Lower leg skin (tissue), 4 donors: ENCODE measurements around the gene EMC9. TPM values are rescaled to one million over a fixed set of nuclear protein-coding genes. Genes with fewer than 3 reads are reported as not detected.

Source experiments
- DNase-seq, 2 donors: peaks; one replicate each; pipeline ENCODE4 v3.0.0-alpha.2; 2019; ENCODE audit warnings: low spot score in 2 of 2
- H3K4me3 ChIP-seq: fragments of 200-600 bp; sonication (generic); 2 replicates; pipeline ENCODE4 v1.5.1; 2017; ENCODE audit warnings: mild to moderate bottlenecking, low read depth; ENCODE audit not compliant: poor library complexity, severe bottlenecking
- POLR2A ChIP-seq, 2 donors: fragments of 450-650 bp; IDR thresholded peaks; one replicate each; pipeline ENCODE4 v1.6.1; 2016 to 2017; ENCODE audit warnings: antibody characterized with exemption in 2 of 2, mild to moderate bottlenecking in 1 of 2, moderate library complexity in 1 of 2
- WGBS, 2 donors: methylation state at CpG; one replicate each; pipeline ENCODE4 v1.1.5; 2018; 5-methylcytosine and 5-hydroxymethylcytosine counted together
- intact Hi-C: fragments of 100-400 bp; cut with DNase I; formaldehyde crosslinking; loops from one replicate; pipeline ENCODE4 v1.15.0; 2023; ENCODE audit warnings: low total_unique reads
- total RNA-seq, 4 donors: library from RNA; depleted of rRNA; stranded (reverse); fragments of >200 nt; gene quantifications; one replicate each; pipeline ENCODE4 v1.1.0, GENCODE V29; 2016
- TF ChIP-seq, protein P1 (sequence below), 3 donors: fragments of 450-650 bp; IDR thresholded peaks; one replicate each; pipeline ENCODE4 v1.5.1; 2016; ENCODE audit warnings: antibody characterized with exemption in 3 of 3, mild to moderate bottlenecking in 3 of 3, moderate library complexity in 2 of 3

The EMC9 gene
- total RNA-seq, 4 donors from 2014 or later: 13.3 to 21.8 (median 20.6) TPM

DNA sequence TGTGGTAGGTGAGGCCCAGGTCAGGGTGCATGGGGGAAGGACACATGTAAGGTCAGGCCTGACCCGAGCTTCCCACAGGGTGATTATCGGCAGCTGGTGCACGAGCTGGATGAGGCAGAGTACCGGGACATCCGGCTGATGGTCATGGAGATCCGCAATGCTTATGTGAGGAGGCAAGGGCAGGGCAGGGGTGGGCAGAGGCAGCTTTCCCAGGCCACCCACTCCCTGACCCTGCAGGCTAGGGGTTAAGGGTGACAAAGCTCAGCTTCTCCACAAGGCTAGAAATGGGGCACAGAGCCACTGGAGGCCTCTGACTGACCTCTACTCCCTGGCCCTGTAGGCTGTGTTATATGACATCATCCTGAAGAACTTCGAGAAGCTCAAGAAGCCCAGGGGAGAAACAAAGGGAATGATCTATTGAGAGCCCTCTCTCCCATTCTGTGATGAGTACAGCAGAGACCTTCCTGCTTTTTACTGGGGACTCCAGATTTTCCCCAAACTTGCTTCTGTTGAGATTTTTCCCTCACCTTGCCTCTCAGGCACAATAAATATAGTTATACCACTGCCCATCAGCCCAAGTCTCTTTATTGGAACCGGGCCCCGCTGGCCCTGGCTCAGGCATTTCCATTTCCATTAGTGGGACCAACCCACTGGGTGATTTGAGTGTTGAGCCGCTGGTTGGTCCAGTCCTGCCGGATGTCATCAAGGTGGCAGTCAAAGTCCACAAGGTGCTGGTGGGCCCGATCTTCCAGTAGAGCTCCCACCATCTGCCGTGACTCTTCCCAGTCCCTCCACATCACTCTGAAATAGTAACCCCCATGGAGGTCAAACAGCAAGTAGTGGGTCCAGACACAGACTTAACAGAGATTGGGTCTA is 2.8 kb downstream of the EMC9 start:
- WGBS, 2 donors: 82 to 87% methylated on average over 13 of the region's 13 CpGs
- DNase-seq: peak in 1 of 2 donors; percentile 83
- H3K4me3 ChIP-seq: no peak overlapping the region
- TF ChIP-seq, protein P1, sequence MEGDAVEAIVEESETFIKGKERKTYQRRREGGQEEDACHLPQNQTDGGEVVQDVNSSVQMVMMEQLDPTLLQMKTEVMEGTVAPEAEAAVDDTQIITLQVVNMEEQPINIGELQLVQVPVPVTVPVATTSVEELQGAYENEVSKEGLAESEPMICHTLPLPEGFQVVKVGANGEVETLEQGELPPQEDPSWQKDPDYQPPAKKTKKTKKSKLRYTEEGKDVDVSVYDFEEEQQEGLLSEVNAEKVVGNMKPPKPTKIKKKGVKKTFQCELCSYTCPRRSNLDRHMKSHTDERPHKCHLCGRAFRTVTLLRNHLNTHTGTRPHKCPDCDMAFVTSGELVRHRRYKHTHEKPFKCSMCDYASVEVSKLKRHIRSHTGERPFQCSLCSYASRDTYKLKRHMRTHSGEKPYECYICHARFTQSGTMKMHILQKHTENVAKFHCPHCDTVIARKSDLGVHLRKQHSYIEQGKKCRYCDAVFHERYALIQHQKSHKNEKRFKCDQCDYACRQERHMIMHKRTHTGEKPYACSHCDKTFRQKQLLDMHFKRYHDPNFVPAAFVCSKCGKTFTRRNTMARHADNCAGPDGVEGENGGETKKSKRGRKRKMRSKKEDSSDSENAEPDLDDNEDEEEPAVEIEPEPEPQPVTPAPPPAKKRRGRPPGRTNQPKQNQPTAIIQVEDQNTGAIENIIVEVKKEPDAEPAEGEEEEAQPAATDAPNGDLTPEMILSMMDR (IDR thresholded peaks at IDR 0.05): no peak
- no peak for TF ChIP-seq POLR2A (IDR thresholded peaks at IDR 0.05)
- intact Hi-C loops: no loop called here

DNA sequence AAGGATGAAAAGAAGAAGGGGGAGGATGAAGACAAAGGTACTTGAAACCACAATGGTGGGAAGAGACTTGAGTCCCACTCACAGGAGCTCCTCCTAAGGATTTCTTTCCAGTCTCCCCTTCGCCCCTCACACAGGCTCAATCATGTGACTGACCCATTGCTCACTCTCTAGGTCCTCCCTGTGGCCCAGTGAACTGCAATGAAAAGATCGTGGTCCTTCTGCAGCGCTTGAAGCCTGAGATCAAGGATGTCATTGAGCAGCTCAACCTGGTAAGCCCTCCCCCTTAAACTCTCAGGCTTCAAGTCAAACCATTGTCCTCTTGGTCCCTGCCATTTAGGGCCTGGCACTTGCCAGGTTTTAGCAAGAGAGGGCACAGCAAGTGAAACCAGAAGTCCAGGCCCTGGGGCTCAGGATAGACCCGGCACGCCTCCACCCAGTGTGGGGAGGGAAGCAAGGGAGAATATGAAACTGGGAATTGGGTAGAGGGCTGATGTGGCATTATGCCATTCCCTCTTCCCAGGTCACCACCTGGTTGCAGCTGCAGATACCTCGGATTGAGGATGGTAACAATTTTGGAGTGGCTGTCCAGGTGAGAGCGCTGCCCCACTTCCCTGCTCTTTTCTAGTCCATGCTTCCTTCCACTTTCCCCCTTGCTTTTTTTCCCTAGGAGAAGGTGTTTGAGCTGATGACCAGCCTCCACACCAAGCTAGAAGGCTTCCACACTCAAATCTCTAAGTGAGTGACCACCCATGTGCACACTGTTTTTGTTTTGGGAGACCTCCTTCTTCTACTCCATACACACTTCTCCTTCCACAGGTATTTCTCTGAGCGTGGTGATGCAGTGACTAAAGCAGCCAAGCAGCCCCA is 3.6 kb downstream of the EMC9 start:
- TF ChIP-seq, protein P1 (IDR thresholded peaks at IDR 0.05): no peak
- TF ChIP-seq POLR2A (IDR thresholded peaks at IDR 0.05): no peak
- H3K4me3 ChIP-seq: no peak overlapping the region
- 86 to 87% methylated on average over 8 of the region's 8 CpGs for WGBS, 2 donors
- no peak for DNase-seq
- intact Hi-C loops: no loop called here

DNA sequence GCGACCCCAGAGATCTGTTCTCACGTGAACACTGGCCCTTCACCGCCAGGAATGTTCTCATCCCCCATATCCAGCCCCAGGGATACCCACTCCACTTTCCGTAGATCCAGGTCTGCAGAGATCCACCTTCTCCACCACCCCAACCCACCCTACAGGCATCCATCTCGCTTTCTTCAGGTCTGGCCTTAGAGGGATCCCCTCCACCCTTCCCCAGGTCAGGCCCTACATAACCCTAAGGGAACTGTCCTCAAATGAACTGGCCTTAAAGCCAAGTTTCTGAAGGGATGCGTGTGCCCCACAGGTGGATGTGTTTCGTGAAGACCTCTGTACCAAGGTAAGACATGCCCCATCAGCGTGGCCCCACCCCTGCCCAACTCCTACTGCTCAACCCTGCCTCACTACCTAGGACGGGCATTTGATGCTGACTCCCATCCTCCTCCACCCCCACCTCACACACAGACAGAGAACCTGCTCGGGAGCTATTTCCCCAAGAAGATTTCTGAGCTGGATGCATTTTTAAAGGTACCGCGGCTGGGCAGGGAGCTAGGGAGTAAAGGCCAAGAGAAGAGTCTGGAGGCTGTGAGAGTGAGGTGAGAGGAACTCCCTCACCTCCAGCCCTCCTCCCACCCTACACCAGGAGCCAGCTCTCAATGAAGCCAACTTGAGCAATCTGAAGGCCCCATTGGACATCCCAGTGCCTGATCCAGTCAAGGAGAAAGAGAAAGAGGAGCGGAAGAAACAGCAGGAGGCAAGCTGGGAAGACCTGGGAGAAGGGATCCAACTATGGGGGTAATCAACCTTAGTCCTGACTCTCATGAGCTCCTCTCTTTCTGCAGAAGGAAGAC is 4.5 kb downstream of the EMC9 start:
- peak in 1 of 2 donors; percentile 85 for DNase-seq
- 25 to 29% methylated on average over 13 of the region's 13 CpGs for WGBS, 2 donors
- H3K4me3 ChIP-seq: peak overlapping the region; percentile 99
- intact Hi-C loops: no loop called here
- TF ChIP-seq POLR2A (IDR thresholded peaks at IDR 0.05): no peak
- TF ChIP-seq, protein P1 (IDR thresholded peaks at IDR 0.05): no peak

DNA sequence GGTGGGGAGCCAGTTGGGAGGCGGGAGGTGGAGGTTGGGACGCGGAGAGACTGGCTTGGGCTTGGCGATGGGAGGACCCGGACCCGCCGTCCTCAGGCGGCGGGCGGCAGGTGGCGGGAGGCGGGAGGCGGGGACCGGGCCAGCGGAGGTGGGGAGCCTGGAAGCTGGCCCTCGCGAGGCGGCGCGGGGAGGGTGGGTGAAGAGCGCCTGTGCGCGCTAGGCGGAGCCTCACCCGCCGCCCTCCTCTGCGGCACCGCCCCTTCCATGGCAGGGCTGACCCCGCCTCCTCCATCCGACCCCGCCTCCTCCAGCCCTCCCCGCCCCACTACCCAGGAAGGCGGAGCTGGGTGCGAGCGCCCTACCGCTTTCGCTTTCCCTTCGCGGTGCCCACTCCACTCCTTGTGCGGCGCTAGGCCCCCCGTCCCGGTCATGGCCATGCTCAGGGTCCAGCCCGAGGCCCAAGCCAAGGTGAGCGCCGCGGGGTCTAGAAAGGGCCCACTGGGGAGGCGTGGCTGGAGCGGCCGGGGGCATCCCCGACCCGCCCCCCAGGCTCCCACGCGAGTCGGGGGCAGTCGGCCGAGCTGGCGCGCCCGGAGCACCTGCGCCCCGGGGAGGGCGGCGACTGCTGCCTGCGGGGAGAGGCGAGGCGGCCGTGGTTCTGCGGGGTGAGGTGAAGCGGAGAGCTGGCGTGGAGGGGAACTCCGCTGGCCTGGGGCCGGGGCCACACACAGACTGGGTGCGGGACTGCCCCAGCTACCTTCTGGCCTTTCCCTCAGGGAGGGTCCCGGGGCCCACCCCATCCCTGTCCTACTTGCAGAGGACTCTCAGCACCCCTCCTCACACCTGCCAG is 5.3 kb downstream of the EMC9 start, which contains the start of gene PSME1:
PSME1 (plus strand) TSS at position 361 of the 850 bp plus-strand sequence; CDS start at position 430, 69 bp downstream.
- intact Hi-C loops: no loop called here
- H3K4me3 ChIP-seq: peak within 1 kb of the TSS; percentile 99
- TF ChIP-seq, protein P1 (IDR thresholded peaks at IDR 0.05): peak in 1 of 3 donors; percentile 1
- TF ChIP-seq POLR2A (IDR thresholded peaks at IDR 0.05): no peak
- 1% methylated on average over 47 to 64 of the region's 75 CpGs for WGBS, 2 donors
- peak; percentile 87 to 98 for DNase-seq

DNA sequence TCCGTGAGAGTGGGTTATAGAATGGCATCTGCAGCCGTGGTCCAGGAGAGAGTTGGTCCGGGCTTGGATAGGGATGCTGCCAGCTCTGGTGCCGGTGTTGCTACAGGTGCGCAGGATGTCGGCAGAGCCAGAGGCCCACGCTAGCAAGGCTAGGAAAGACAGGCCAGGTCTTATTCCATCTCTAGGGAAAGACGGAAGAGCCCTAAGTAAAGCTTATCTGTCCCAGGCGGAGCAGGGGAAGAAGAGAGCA is 5.9 kb downstream of the EMC9 start:
- DNase-seq: no peak
- TF ChIP-seq, protein P1 (IDR thresholded peaks at IDR 0.05): peak in 1 of 3 donors; percentile 16
- TF ChIP-seq POLR2A (IDR thresholded peaks at IDR 0.05): no peak
- 3 to 6% methylated on average over 9 of the region's 9 CpGs for whole genome bisulfite sequencing, 2 donors
- intact Hi-C loops: no loop called here
- peak overlapping the region; percentile 99 for H3K4me3 ChIP-seq
